Prostate gland (tissue), 2 donors: Measurements from ENCODE around the gene SMARCE1. TPM values are rescaled to one million over a fixed set of nuclear protein-coding genes. Genes with fewer than 3 reads are reported as not detected.

Source experiments
- DNase-seq: peaks from one replicate; pipeline ENCODE4 v3.0.0-alpha.2; 2019; ENCODE audit warnings: low spot score
- H3K27ac ChIP-seq, 2 donors: fragments of 200-600 bp; sonication (generic); 2 replicates each; pipeline ENCODE4 v1.5.1; 2017 to 2019
- H3K27me3 ChIP-seq: fragments of 200-600 bp; sonication (generic); replicated peaks from 2 replicates; pipeline ENCODE4 v1.5.1; 2019; ENCODE audit not compliant: insufficient read depth
- H3K36me3 ChIP-seq, 2 donors: fragments of 200-600 bp; sonication (generic); 1 replicate in 1 of 2; 2 replicates in 1 of 2; pipeline versions ENCODE4 v1.5.1 to v1.8.1; 2017 to 2019
- H3K4me1 ChIP-seq: fragments of 200-600 bp; sonication (generic); replicated peaks from 2 replicates; pipeline ENCODE4 v1.5.1; 2019
- H3K4me3 ChIP-seq, 2 donors: fragments of 200-600 bp; sonication (generic); 2 replicates each; pipeline ENCODE4 v1.5.1; 2017 to 2019
- H3K9me3 ChIP-seq: fragments of 200-600 bp; sonication (generic); 2 replicates; pipeline ENCODE4 v1.5.1; 2017
- CTCF ChIP-seq, 4 experiments: fragments of 200-600 bp in 2 of 4; fragments of 450-650 bp in 2 of 4; sonication (generic) in 2 of 4; IDR thresholded peaks; 1 replicate in 3 of 4; 2 replicates in 1 of 4; pipeline ENCODE4 v1.5.1; 2016 to 2019; ENCODE audit warnings: antibody characterized with exemption in 4 of 4, mild to moderate bottlenecking in 2 of 4, moderate library complexity in 2 of 4
- POLR2A ChIP-seq: fragments of 450-650 bp; IDR thresholded peaks from one replicate; pipeline ENCODE4 v1.6.1; 2016; ENCODE audit warnings: antibody characterized with exemption, mild to moderate bottlenecking
- POLR2AphosphoS5 ChIP-seq: sonication (generic); formaldehyde crosslinking; IDR thresholded peaks from one replicate; pipeline ENCODE4 v1.6.1; 2017; ENCODE audit warnings: antibody characterized with exemption
- WGBS: methylation state at CpG from one replicate; pipeline ENCODE4 v1.1.5; 2018; 5-methylcytosine and 5-hydroxymethylcytosine counted together
- intact Hi-C: fragments of 100-400 bp; cut with DNase I; formaldehyde crosslinking; loops from one replicate; pipeline ENCODE4 v1.14.2; 2022
- total RNA-seq, 2 donors: library from RNA; depleted of rRNA; stranded (reverse); fragments of >200 nt; gene quantifications; one replicate each; pipeline ENCODE4 v1.1.0, GENCODE V29; 2016

The SMARCE1 gene
- total RNA-seq, 2 donors from 2014 or later, result 65.7 to 82.0 TPM

GRCh38 chr17:40604327-40605080, 43.1 kb downstream of the SMARCE1 start:
- H3K27me3 ChIP-seq, result no peaks in the 10 kb centered on the region
- H3K27ac ChIP-seq, result no peak overlapping the region
- no peaks in the 10 kb centered on the region for H3K4me1 ChIP-seq
- no peak overlapping the region for H3K4me3 ChIP-seq
- H3K36me3 ChIP-seq, result no peaks in the 10 kb centered on the region
- 92% methylated on average over 8 of the region's 8 CpGs for WGBS
- H3K9me3 ChIP-seq, result no peaks in the 10 kb centered on the region
- DNase-seq, result no peak
- TF ChIP-seq CTCF (IDR thresholded peaks at IDR 0.05) (no peak), POLR2A (no peak), POLR2AphosphoS5 (no peak)
- intact Hi-C loops, result no loop called here

GRCh38 chr17:40602445-40603443, 44.9 kb downstream of the SMARCE1 start:
- TF ChIP-seq POLR2AphosphoS5 (peak; percentile 6), CTCF (IDR thresholded peaks at IDR 0.05) (no peak), POLR2A (no peak)
- Histone ChIP-seq H3K27ac (peak overlapping the region in 1 of 2 donors; percentile 16), H3K27me3 (no peaks in the 10 kb centered on the region), H3K36me3 (no peaks in the 10 kb centered on the region), H3K4me3 (no peak overlapping the region), H3K9me3 (no peaks in the 10 kb centered on the region), H3K4me1 (no peaks in the 10 kb centered on the region)
- intact Hi-C loops, result no loop called here
- WGBS, result 83% methylated on average over 22 of the region's 22 CpGs
- no peak for DNase-seq

GRCh38 chr17:40600486-40601046, 47.1 kb downstream of the SMARCE1 start:
- intact Hi-C loops, result no loop called here
- no peaks in the 10 kb centered on the region for H3K9me3 ChIP-seq
- no peak for TF ChIP-seq CTCF (IDR thresholded peaks at IDR 0.05)
- TF ChIP-seq POLR2AphosphoS5, result no peak
- TF ChIP-seq POLR2A, result no peak
- H3K36me3 ChIP-seq, result no peaks in the 10 kb centered on the region
- no peak overlapping the region for H3K4me3 ChIP-seq
- H3K27ac ChIP-seq, result no peak overlapping the region
- WGBS, result 73% methylated on average over 7 of the region's 8 CpGs
- no peak for DNase-seq
- no peaks in the 10 kb centered on the region for H3K27me3 ChIP-seq
- no peaks in the 10 kb centered on the region for H3K4me1 ChIP-seq

GRCh38 chr17:40599468-40599763, 48.2 kb downstream of the SMARCE1 start:
- H3K4me1 ChIP-seq, result no peaks in the 10 kb centered on the region
- H3K9me3 ChIP-seq, result no peaks in the 10 kb centered on the region
- DNase-seq, result no peak
- H3K36me3 ChIP-seq, result no peaks in the 10 kb centered on the region
- TF ChIP-seq POLR2AphosphoS5, result no peak
- TF ChIP-seq CTCF (IDR thresholded peaks at IDR 0.05), result no peak
- no peak for TF ChIP-seq POLR2A
- no peak overlapping the region for H3K4me3 ChIP-seq
- H3K27me3 ChIP-seq, result no peaks in the 10 kb centered on the region
- 90% methylated on average over 7 of the region's 7 CpGs for WGBS
- no peak overlapping the region for H3K27ac ChIP-seq
- intact Hi-C loops, result no loop called here
